GM19372 (cell line): Measurements from ENCODE around the gene LRCH4.

Source experiments
- ATAC-seq: cut with Tn5 transposase; IDR thresholded peaks from one replicate; pipeline ENCODE4 v1.9.1; 2021; ENCODE audit warnings: mild to moderate bottlenecking, low read depth, moderate library complexity; ENCODE audit not compliant: unreplicated experiment

The LRCH4 gene

DNA sequence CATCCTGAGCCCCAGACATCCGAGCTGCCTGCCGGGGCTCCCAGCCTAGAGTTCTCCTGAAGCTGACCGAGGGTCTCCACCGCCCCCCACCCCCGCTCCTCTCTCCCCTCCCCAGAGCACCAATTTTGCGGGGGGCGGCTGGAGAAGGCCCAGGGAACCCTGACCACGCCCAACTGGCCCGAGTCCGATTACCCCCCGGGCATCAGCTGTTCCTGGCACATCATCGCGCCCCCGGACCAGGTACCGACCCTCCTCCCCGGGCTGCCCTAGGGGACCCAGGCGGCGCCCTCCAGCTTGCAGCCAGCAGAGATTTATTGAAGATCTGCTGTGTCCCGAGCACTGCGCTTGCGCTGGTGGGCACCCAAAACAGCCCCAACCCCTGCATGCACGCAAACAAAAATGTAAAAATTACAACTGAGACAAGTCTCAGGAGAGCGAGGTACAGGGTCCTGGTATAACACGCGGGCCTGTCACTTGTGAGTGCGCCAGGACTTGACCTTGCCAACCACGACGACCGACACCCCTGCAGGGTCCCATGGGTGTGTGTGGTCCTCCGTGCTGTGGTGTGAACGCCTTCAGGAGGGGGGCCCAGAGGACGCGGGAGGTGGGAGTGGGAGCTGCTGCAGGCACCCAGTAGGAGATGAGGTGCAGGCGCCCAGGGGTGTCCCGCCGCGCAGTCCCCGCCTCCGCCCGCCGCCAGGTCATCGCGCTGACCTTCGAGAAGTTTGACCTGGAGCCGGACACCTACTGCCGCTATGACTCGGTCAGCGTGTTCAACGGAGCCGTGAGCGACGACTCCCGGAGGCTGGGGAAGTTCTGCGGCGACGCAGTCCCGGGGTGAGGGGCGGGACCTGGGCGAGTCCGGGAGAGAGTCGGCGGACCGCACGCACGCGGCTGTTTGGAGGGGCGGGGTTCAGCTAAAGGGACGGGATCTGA is 19.3 kb upstream of the LRCH4 start:
- no peak for ATAC-seq

DNA sequence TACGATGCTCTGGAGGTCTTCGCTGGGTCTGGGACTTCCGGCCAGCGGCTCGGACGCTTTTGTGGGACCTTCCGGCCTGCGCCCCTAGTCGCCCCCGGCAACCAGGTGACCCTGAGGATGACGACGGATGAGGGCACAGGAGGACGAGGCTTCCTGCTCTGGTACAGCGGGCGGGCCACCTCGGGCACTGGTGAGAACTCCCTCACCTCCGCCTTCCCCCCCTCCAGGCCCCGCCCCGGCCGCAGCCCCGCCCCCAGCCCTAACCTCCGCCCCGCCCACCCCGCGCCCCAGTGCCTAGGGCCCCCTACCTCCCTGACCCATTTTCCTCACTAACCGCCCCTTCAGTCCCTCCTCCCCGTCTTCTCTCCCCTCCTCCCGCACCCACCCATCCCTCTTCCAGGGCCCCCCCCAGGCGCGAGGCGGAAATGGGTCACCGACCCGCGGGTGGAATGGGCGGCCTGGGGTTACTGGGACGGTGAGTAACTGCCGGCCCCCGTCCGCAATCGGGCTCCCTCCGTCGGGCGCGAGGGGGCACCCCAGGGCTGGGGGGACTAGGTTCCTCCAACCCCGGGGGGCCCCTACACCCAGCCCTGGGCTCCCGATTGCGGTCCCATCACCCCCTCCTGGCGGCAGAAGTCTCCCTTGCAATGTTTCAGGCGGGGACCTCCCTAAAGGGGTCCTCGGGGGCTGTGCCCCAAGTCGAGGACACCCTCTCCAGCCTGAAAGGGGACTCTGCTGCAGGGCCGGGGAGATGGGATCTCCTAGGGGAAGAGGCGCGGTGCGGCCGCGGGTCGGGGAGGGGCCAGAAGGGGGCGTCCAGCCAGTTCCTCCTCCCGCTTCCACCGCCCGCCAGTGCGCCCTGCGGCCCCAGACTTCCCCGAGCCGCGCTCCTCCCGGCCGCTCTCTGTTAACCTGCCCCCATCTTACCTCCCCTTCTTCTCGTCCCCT is 18.4 kb upstream of the LRCH4 start:
- peak; percentile 58 for ATAC-seq

DNA sequence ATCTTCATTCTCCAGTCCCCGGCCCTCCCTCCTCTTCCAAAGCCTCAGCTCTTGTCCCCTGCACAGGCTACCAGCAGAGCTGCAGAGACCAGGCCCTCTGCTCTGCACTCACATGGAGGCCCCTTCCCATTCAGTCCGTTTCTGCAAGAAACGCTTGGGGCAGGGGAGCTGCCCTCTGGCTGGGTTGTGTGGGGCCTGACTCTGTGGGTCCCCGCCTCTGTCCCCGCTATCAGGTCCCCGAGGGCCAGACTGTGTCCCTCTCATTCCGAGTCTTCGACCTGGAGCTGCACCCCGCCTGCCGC is 17.7 kb upstream of the LRCH4 start:
- ATAC-seq, result no peak

DNA sequence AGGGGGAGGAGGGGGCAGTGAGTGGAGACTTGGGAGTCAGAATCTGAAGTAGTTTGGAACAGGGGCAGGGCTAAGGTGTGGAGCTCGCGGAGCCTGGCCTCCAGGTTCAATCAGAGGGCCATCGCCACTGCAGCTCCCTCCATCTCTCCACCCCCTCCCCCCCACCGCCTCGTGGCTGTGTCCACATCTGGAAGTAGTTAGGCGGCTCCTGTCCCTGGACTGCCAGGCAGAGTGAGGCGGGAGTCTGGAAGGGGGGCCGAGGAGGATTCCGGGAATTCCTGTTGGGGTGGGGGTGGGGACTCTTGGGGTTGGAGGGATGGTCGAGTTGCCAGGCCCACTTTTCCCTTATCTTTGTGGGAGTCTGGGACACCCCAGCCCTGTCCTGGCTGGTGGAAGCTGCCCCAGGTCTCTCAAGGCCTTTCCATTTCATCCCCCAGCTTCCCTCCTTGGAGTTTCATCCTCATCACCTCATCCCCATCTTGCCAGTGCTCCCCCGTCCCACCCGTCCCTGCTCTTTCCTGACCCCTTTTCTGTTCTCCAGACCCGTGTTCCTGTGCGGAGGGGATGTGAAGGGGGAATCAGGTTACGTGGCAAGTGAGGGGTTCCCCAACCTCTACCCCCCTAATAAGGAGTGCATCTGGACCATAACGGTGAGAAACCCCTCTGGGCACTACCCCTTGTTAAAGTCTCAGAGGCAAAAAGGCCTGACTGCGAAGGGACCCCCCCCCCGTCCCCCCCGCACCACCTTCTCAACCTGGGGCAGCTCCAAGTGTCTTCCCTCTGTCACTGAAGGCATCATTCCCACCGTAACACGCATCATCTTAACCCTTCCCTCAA is 17.2 kb upstream of the LRCH4 start:
- no peak for ATAC-seq

DNA sequence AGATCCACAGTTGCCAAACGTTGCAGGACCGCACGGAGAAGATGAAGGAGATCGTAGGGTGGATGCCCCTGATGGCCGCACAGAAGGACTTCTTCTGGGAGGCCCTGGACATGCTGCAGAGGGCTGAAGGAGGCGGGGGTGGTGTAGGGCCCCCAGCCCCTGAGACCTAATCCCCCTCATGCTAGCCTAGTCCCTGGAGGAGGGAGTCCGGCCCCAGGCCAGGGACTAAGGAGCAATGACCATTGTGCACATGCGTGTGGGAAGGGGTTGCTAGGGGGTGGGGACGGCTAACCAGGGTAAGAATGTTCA is 14.8 kb upstream of the LRCH4 start:
- no peak for ATAC-seq

DNA sequence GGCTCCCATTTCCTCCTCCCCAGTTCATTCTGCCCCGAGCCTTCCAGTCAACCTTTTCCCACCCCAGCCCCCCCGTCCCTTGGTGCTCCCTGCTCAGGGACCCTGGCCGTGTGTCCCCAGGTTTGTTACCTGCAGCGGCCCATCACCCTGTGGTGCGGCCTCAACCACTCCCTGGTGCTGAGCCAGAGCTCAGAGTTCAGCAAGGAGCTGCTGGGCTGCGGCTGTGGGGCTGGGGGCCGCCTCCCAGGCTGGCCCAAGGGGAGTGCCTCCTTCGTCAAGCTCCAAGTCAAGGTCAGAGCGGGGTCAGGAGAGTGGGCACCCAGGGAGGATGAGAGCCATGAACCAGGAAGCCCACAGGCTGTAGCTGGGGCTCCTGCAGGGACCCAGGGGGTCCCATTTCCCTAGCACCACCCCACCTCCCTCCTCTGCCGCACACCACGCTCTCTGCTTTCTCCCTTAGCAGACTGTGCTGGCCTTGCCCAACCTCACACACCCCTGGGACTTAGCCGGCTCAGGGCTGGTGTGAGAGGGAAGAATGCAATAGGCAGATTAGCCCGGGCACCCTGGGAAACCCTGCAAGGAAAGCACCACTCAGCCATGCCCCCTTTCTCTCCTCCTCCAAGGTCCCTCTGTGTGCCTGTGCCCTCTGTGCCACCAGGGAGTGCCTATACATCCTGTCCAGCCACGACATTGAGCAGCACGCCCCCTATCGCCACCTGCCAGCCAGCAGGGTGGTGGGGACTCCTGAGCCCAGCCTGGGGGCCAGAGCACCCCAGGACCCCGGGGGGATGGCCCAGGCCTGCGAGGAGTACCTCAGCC is 14.2 kb upstream of the LRCH4 start:
- no peak for ATAC-seq

DNA sequence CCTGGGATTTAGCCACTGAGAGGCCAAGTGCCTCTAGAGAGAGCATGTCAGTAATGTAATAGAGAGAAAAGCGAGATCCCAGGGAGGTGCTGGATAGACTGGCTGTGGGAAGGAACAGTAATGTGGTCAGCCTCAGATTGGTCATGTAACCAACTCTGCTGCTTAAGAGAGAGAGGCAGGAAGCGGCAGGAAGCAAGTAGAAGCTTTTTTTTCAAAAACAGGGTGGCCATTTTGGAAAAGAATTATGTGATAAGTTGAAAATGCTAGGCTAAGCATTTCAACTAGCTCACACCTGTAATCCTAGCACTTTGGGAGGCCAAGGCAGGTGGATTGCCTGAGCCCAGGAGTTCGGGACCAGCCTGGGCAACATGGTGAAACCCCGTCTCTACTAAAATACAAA is 12.5 kb upstream of the LRCH4 start:
- ATAC-seq, result no peak

DNA sequence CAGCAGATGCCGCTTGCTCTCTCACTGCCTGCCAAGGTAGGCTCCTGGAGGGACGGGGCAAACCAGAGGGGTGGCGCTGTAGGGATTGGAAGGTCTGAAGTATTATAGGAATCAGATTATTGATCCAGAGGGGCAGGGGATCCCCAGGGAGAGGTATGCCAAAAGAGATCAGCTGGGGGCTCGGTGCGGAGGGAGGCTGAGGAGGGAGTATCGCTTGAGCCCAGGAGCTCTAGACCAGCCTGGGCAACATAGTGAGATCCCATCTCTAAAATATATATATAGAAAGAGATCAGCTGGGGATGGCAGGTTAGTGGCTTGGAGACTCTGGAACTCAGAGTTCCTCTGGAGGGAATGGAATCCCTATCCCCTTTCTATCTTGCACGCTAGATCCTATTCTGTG is 9.3 kb upstream of the LRCH4 start:
- ATAC-seq, result no peak

DNA sequence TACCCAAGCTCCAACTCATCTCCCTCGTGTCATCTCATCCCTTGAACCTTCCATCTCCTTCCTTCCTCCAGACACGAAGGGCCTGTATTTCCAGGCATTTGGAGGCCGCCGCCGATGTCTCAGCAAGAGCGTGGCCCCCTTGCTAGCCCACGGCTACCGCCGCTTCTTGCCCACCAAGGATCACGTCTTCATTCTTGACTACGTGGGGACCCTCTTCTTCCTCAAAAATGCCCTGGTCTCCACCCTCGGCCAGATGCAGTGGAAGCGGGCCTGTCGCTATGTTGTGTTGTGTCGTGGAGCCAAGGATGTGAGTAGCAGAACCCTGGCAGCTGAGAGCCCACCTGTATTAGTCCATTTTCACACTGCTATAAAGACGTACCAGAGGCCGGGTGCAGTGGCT is 5.7 kb upstream of the LRCH4 start:
- no peak for ATAC-seq

DNA sequence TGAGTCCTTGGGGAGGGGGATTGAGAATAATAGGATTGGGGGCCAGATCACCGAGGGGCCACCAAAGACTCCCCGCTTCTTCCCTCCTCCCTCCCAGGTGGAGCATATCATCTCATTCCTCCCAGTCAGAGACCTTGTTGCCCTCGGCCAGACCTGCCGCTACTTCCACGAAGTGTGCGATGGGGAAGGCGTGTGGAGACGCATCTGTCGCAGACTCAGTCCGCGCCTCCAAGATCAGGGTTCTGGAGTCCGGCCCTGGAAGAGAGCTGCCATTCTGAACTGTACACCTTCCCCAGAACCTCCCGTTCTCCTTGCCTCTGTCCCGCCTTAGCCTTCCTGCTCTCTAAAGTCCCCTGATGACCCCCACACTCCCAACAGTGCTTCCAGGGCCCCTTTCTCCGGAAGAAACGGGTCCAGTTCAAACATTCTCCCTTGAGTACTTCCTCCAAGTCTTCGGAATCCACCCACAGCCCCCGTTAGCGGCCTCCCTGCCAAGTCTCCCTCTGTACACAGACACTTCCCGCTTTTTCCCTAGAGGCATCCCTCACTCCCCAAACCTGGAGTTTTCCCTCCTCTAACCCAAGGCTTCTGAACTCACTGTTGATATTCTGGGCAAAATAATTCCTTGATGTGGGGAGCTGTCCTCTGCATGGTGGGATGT is 4.3 kb upstream of the LRCH4 start:
- no peak for ATAC-seq

DNA sequence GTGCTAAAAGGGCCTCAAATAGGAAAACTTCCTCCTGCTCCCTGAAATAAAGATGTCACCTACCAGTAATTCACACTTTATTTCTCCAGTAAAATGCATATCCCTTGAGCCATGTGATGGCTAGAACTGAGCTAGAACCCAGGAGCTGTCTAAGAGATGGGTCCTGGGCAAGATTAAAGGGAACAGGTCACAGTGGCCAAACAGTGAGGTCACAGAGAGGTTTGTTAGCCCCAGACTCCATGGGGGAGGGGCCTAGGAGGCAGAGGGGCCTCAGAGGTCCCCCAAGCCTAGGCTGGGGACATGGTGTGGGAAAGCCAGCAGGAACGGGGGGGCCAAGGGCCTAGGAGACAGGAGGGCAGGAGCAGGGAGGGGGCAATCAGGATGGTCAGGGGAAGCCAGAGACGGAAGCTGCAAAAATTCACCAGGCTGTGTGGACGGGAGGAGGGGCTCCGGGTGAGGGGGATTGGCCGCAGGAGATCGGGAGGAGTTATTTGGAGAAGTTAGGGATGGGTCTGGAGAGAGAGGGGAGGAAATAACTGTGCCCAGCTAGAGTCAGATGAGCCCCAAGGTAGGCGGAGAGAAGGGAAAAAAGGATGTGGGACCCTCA is 3.5 kb upstream of the LRCH4 start:
- no peak for ATAC-seq

DNA sequence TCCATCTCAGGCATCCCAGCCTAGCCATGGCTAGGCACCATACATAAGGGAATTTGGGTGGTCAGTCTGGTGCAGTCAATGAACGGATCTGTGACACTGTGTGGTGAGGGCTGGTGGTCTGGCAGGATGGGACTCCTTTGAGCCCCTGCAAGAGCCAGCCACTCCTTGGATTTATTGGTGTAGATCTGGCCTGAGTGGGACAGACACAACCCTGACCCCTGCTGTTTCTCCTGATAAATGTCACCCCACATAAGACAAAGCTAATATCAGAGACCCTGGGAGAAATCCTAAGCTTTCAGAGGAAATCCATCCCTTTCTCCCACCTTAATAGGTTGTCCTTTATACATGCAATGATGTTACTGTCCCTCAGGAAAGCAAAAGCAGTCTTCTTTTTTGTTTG is 2.5 kb upstream of the LRCH4 start:
- no peak for ATAC-seq

DNA sequence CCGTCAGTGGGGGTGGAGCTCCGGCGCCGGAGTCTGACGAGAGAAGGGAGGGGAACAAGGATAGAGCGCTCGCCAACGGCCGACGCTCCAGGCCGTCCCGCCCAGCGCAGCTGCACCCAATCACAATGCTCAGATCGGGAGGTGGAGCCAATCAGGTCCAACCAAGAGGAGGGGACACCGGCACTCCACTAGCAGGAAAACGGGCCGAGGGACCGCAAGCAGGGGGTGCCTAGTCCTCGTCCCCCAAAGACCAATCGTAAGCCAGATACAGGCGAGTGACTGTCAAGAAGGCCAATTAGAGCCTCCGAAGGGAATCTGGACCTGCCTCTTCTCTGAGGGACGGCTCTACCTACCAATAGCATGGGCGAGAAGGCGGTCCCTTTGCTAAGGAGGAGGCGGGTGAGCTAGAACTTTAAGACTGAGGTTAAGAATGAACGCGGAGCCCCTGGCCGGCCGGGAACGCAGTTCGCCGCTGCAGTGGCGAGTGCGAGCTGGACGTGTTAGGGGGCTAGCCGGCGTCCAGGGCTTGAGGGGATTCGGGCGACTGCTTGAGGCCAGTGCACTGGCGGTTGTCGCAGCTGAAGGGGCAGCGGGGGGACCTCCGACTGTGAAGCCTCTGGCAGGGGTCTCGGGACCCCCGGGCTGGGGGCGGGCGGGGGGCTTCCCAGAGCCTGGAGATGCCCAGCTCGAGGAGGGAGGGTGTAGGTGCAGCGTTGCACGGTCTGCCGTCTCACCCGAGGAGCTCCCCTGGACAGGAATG is 517 bp upstream of the LRCH4 start, which contains the start of gene FBXO24:
Gene FBXO24 (plus strand): TSS at position 63 of the 760 bp plus-strand sequence. CDS start 298 bp downstream, at position 361.
- ATAC-seq, result peak; percentile 84

DNA sequence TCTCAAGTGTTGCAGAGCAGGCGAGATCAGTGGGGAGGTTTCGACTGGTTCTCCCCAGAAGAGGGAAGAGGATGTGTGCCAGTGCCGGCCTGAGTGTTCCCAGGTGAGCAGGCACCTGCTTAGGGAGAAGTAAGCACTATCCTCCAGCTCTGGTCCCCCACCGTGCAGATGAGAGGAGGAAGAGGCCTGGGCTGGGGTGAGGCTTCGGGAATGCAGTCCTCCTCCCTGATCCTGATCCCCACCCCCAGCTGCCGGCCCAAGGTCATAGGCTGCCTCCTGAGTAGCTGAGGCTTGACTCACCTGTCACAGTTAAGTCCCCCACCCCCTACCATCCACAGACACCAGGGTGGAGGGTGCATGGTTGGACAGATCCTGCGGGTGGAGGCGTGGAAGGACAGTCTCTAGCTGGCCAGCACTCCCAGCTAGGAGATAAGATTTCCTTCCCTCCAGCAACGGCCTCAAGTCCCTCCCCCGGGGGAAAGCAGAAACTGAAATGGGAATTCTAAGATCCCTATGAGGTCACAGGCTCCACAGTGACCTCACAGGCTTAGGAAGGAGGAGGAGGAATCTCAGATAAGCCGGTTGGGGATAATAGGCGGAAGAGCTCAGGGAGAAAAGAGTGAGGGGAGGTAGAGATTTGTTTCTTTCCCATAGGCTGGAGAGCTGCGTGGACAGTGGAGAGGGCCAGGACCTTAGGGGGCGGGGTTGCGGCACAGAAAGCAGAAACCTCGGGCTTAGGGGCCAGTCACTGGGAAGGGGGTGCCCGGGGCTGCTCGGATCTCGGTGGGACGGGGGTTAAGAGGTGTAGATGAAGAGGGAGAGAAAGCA is 1.0 kb downstream of the LRCH4 start:
- no peak for ATAC-seq

DNA sequence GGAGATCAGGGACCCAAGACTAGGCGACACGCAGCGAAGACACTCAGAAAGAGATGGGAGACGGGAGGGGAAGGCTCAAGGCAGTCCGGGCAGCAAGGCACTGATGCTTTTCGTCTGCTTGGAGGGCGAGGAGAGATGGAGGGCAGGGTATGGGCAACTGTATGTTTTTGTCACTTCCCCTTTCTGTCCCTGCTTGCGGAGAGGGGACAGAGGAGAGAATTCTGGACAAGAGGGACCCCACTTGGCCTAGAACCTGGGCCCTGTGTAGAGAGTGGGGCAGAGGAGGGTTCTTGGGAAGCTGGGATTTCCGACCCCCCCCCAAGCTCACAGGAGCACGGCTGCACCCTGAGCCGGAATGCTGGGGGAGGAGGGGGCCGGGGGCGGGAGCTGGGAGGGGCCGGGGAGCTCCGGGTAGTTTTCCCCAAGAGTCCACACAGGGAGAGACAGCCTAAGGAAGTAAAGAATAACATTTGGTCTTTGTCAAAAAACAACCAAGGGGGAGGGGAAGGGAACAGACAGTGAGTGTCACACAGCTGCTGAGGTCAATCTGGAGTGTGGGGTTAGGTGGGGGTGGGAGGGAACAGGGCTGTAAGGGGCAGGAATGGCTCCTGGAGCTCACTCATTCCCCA is 1.8 kb downstream of the LRCH4 start:
- no peak for ATAC-seq

DNA sequence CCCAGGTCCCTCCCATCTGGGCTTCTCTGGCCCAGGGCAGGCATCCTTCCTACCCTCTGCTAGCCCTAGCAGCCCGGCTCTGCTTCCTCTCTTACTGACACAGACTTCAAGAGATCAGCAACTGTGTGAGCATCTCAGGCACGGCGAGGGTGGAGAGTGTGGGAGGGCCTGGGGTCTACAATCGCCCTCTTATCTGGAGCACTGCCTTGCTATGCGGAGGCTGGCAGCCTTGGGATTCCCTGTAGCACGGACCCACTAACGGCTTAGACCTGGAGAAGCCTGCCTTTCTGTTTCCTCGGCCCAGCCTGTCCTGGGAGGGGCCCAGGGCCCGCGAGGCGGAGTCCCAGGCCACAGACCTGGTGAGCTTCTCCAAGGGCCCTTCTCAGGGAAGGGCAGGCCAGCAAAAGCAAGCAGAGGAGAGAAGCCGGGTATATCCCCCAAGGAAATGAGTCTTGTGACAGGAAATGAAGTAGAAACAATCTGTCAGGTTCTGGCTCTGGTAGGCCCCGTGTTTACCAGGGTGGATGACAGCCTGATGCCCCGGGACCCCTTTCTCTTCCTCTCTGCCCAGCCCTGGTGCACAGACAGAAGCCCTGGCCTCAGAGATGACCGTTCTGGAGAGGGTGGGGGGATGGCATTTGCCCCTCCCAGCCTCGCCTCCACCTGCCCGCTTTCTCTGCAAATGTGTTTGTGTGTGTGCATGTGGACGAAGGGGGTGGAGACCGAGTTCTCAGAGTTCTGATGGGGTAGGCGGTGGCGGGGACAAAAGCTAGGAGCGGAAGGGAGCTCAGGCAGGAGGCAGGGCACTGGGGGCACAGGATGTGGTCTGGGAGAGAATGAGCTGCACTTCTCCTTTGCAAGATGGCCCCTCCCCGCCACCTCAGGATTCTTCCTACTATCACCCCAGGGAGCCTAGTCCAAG is 2.5 kb downstream of the LRCH4 start:
- no peak for ATAC-seq
